ENCODE results near the gene GARRE1.
"Not testable (repeated sequence)": the region's sequence is repeated elsewhere in the genome, so short reads cannot be mapped to it uniquely, and the experiment has no call there.

GARRE1 gene, protein sequence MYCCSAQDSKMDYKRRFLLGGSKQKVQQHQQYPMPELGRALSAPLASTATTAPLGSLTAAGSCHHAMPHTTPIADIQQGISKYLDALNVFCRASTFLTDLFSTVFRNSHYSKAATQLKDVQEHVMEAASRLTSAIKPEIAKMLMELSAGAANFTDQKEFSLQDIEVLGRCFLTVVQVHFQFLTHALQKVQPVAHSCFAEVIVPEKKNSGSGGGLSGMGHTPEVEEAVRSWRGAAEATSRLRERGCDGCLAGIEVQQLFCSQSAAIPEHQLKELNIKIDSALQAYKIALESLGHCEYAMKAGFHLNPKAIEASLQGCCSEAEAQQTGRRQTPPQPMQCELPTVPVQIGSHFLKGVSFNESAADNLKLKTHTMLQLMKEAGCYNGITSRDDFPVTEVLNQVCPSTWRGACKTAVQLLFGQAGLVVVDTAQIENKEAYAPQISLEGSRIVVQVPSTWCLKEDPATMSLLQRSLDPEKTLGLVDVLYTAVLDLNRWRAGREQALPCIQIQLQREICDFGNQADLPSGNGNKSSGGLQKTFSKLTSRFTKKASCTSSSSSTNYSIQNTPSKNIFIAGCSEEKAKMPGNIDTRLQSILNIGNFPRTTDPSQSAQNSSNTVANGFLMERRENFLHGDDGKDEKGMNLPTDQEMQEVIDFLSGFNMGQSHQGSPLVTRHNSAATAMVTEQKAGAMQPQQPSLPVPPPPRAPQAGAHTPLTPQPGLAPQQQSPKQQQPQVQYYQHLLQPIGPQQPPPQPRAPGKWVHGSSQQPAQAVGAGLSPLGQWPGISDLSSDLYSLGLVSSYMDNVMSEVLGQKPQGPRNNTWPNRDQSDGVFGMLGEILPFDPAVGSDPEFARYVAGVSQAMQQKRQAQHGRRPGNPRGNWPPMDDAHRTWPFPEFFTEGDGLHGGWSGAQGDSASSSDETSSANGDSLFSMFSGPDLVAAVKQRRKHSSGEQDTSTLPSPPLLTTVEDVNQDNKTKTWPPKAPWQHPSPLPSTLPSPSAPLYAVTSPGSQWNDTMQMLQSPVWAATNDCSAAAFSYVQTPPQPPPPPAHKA (N-terminal part only)

DNA sequence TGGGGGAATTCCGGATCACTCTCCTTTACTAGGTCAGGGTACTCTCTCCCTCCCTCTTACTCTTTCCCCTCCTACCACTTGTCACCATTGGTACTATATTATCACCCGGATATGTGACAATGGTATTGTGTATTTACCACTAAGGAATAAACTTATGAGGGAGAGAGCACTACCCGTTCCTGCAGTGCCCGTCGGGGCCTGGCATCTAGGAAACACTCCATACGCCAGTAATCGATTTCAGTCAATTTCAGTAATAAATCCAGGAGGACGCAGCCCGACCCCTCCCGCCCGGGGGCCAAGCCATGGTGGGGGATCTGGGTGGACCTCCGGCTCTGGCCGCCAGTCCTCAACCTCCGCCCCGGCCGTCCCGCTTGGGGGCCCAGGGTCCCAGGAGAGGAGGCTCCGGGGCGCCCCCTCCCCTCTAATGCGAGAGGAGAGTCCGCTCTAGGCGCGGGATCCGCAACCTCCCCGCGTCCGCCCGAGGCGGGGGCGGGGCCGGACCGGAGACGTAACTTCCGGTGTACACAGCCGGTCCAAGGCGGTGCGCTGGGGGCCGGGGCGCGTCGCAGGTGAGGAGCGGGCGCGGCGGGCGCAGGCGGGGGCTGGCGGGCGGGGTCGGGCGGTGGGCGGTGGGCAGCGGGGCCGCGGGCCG is at the start of gene GARRE1:
Gene GARRE1, plus strand, starts transcription at position 509 of the 652 bp plus-strand sequence. CDS start 45,920 bp downstream, outside the sequence.
- peak; percentile 83 for DNase-seq (ENCODE audit: low spot score)

DNA sequence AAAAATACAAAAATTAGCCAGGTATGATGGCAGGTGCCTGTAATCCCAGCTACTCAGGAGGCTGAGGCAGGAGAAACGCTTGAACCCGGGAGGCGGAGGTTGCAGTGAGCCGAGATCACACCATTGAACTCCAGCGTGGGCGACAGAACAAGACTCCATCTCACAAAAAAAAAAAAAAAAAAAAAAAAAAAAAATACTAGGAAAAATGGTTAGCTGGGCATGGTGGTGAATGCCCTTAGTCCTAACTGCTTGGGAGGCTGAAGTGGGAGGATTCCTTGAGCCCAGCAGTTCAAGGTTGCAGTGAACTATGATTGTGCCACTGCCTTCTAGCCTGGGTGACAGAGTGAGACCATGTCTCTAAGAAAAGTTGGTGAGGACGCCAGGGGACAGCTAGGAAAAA is 49.0 kb upstream of the GARRE1 start:
- DNase-seq (ENCODE audit: low spot score), result not testable (repeated sequence)

DNA sequence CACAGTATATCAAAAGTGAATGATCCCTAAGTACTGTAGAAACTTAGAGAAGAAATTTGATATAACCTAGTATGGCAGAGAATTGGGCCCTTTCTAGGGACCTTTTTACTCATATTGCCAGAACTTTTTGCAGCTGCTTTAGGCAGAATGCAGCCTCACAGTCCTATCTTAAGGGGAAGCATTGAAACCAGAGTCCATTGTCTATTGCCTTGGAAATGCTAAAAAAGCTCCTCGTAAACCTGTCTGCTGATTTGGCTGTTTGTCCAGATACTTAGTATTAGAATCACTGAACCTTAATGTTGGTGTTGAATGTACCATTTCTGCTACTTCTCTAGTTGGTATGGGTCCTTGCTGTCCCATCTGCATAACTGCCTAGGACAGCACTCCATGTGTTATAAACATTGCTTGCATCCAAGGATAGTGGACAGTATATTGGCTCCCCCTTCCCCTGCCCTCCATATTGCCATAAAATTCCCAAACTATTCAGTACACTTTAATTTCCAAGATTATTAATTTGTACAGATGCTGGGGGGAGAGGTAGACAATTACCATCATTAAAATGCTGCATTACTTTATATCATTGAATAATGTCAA is 46.0 kb upstream of the GARRE1 start:
- no peak for DNase-seq (ENCODE audit: low spot score)

DNA sequence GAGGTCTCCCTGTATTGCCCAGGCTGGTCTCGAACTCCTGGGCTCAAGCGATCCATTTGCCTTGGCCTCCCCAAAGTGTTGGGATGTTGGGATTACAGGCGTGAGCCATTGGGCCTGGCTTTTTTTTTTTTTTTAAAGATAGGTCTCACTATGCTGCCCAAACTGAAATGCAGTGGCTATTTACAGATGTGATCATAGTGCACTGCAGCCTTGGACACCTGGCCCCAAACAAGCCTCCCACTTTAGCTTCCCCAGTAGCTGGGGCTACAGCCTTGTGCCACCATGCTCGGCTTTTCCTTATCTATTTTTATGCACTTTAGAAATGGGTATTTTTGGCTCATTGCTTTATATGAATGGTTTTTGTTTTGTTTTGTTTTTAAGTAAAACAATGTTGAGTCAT is 44.6 kb upstream of the GARRE1 start:
- no peak for DNase-seq (ENCODE audit: low spot score)

DNA sequence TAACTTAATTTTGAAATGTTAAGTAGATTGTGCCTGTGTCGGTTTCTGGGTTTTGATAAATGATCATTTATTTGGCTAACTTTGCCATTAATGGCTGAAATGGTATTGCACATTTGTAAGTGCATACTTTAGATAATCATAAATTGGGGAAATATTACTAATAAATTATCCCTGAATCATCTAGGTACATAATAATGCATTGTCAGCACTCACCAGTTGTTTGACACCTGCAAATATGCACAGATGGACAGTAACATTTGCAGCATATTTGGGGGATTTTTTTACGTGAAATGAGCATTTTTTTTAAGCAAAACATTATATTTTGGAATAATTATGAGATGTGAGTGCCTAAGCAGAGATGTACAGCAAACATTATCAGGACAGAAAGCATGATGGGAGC is 41.1 kb upstream of the GARRE1 start:
- no peak for DNase-seq (ENCODE audit: low spot score)

DNA sequence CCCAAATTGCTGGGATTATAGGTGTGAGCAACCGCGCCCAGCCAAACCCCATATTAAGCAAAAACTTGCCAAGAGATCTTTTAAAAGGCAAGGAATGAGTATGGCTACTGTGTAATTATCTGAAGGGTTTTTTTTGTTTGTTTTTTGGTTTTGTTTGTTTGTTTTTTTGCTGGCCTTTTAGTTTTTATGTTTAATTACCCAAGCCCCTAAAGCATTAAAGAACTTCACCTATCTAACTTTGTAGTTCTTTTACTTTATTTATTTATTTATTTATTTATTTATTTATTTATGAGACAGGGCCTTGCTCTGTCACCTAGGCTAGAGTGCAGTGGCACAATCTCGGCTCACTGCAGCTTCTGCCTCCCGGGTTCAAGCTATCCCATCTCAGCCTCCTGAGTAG is 40.3 kb upstream of the GARRE1 start:
- no peak for DNase-seq (ENCODE audit: low spot score)

DNA sequence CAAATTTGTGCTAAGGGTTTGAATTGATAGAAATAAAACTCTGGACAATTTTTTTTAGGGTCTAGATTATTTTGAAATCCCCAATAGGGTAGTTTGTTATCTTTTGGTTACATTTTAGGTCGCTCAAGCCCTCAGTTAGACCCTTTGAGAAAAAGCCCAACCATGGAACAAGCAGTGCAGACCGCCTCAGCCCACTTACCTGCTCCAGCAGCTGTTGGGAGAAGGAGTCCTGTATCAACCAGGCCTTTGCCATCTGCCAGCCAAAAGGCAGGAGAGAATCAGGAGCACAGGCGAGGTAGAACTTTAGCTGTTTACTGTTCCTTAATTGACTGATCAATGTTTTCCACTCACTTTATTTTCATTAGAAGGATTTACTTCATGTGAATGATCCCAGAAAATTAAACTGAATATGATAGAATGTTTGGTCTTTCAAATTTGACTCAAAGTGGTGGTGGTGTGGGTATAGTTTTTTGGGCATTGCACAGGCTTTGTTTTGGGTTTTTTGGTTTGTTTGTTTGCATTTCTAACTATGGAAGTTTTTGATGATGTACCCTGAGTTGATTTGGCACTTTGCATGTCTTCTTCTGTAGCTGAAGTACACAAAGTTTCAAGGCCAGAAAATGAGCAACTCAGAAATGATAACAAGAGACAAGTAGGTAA is 39.2 kb upstream of the GARRE1 start:
- no peak for DNase-seq (ENCODE audit: low spot score)

DNA sequence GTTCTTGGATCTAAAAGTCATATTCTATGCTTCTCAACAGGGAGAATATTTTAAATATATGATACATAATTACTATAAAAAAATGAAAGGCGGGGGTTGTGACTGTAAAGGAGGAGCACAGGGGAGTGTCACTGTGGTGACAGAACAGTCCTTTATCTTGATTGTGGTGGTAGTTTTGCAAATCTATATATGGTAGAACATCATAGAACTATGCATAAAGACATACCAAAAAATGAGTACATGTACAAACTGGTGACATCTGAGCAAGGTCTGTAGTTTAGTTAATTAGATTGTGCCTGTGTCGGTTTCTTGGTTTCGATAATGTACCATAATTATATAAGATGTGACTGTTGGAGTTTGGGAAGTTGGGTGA is 38.7 kb upstream of the GARRE1 start:
- DNase-seq (ENCODE audit: low spot score), result no peak

DNA sequence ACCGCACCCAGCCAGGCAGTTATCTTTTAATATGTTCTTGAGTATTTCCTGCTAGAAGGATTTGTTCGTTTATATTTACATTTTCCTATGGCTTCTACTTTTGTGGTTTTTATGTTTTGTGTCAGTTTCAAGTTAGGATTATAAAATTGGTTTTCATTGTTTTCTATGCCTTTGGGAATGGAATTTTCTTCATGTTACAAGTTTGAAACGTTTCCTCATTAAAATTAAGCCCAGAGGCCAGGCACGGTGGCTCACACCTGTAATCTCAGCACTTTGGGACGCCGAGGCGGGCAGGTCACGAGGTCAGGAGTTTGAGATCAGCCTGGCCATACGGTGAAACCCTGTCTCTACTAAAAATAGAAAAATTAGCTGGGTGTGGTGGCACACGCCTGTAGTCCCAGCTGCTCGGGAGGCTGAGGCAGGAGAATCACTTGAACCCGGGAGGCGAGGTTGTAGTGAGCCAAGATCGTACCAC is 37.6 kb upstream of the GARRE1 start:
- not testable (repeated sequence) for DNase-seq (ENCODE audit: low spot score)

DNA sequence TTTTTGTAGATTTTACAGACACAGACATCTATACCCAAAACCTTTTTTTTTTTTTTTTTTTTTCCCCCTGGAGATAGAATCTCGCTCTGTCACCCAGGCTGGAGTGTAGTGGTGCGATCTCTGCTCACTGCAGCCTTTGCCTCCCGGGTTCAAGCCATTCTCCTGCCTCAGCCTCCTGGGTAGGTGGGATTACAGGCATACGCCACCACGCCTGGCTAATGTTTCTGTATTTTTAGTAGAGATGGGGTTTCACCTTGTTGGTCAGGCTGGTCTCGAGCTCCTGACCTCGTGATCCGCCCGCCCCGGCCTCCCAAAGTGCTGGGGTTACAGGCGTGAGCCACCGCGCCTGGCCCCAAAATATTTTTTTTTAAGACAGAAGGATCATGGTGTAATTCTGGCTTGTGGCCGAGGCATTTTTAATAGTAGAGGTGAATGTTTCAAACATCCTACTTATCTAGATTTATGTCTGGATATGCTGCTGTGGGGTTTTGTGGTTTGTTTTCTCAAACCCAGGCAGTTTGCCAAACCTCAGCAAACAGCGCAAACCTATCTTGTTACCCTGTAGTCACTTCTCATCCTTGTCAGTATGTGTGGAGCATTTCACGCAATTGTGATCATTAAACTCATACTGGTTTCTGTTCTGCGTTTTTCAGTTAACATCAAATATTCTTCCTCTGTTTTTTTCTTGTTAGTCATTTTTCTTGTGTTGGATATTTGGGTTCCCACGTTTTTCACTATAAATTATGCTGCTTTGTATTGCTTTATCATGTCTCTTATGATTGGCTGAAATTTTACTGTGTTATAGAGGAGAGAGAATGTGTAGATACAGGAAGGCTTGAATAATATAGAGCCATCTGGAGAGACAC is 36.2 kb upstream of the GARRE1 start:
- peak; percentile 90 for DNase-seq (ENCODE audit: low spot score)

DNA sequence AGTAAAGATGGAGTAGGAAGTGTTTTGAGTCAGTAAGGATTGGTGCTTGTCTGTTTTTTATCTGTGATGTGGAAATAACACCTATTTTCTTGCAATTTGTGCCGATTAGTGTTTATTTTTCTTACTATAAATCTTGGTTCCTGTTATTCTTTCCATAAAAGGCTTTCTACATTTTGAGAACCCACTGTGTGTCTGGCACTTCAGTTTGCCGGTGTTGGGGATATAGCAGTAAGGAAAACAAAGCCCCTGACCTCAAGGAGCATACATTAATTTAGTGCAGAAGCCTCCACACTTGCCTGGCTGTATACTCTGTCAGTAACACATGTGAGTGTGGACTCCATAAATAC is 35.6 kb upstream of the GARRE1 start:
- DNase-seq (ENCODE audit: low spot score), result no peak

DNA sequence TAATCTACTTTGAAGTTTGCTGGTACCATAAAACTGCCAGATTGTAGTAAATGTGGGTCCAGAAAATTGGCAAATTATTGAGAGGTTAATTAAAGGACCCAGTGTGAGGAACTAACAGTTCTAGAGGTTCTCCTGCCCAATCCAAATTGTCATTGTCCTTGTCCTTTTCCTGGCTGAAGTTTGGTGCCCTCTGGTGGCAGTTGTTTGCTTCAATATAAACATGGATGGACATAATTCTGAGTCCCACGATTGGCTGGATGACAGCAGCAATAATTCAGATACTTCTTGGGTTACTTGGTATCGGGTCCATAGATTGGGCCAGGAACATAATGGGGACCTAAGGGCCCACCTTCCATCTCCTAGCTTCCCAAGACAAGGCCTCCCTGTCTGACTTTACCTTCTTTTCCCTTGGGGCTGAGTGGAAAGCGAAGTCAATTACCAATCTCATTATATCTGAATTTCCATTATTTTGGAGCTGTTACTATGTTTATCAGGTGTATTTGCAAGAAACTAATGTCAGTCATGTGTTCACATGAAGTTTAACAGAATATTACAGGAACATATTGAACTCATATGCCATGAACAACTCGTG is 33.8 kb upstream of the GARRE1 start:
- DNase-seq (ENCODE audit: low spot score), result peak; percentile 84

DNA sequence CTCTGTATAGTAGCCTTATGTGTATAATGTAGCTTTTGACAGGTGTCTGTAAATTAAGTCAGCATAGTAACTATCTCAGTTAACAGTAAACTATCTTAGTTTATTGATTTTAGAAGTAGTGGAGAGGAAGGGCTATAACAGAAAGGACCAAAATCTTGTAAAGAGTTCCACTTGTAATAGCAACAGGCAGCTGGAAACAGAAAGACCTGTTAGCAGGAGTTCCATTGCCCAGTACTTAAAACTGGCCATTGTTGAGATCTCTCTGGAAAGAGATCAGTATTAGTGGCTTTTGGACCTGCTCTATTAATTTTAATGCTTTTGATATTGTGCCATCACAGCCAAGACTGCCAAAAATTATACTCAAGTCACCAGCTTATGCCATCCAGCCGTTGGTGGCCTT is 32.0 kb upstream of the GARRE1 start:
- DNase-seq (ENCODE audit: low spot score), result no peak

DNA sequence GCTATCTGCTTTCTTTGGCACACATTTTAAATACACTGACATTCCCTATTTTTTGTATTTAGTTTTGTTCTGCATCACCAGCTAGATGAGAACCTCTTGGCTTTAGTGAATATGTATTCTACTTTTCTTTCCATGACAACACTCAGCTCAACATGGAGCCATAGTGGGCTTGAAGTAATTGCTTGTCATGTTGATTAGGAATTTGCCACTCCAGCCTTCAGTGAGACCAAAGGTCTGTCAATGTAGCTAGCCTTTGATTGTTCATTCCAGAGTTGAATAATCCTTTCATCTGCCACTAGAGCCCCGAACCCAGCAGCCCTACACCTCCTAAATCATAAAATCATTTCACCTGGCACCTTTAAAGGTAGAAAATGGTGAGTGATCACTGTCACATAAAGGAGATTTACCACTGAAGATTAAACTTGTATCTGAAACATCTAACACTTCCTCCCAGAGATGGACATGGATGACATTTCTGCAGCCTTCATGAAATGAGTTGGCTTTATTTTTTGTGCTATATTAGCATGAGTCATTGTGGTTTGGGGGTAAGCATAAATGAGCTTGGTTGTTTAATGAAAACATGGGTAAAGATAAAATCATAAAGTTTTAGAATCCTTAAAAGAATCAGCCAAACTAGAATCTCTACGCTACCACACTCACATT is 29.2 kb upstream of the GARRE1 start:
- DNase-seq (ENCODE audit: low spot score), result no peak

DNA sequence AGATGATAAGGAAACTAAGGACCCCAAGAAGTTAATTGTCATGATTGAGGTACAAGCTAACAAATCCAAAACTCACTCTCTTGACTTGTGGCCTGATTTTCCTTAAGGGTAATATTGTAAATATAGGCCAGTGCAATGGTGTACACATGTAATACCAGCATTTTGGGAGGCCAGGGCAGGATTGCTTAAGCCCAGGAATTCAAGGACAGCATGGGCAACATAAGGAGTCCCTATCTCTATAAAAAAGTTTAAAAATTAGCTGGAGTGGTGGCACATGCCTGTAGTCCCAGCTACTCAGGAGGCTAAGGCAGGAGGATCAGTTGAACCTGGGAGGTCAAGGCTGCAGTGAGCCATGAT is 28.7 kb upstream of the GARRE1 start:
- DNase-seq (ENCODE audit: low spot score), result no peak

DNA sequence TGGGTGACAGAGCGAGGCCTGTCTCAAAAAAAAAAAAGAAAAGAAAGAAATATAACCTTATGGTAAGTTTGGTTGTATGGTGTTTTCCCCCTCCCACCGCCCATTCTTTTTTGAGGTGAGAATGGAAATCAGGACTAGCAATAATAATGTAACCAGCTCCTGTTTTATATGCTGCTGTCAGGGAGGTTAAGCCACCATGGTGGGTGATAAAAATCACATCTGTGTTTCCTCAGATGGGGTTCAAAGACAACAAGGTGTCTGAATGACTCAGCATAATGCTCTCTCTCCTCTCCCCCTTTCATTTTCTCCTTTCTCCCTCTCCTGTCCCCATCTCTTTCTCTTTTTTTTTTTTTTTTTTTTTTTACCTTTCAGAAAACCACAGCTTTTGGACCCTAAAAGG is 28.3 kb upstream of the GARRE1 start:
- DNase-seq (ENCODE audit: low spot score), result no peak

DNA sequence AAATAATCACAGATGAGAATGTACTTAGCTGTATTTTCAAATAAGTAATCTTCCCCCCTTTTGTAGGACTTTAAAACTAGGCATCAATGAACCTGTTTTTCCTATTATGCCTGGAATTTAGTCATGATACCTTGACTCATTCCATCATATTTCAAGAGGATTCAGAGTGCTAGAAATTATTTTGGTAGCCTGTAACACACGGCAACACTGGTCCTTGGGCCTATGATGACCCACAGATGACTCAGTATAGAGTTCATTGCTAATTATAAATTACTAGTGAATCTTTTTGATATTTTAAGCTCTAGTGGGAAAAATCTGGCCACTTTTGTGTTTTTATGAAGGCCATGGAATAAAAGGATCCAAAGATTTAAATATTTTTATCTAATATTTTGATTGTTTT is 26.0 kb upstream of the GARRE1 start:
- DNase-seq (ENCODE audit: low spot score), result no peak

DNA sequence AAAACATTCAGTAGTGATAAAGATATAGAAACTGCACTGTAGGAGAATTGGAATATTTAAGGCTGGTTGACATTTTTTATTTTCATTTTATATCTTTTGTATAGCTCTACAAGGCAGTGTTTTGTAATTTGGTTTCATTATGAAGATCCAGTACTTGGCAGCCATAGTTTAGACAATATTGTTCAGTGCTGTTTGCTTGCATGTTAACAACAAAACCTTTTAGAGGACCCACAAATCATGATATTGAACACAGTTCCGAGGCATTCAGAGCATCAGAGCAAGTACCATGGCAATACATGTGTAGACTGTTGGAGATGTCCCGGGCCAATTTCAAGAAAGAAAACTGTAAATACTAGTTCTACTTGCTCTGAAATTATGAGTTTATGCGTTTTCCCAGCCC is 25.6 kb upstream of the GARRE1 start:
- no peak for DNase-seq (ENCODE audit: low spot score)

DNA sequence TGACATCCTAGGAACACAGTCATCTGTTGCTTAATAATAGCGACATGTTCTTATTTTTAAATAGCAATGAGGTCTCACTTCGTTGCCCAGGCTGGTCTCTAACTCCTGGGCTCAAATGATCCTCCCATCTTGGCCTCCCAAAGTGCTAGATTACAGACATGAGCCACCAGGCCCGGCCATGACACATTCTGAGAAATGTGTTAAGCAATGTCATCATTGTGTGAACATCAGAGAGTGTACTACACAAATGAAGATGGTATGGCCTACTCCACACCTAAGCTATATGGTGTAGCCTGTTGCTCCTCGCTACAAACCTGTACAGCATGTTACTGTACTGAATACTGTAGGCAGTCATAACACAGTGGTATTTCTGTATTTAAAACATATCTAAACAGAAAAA is 24.6 kb upstream of the GARRE1 start:
- no peak for DNase-seq (ENCODE audit: low spot score)

DNA sequence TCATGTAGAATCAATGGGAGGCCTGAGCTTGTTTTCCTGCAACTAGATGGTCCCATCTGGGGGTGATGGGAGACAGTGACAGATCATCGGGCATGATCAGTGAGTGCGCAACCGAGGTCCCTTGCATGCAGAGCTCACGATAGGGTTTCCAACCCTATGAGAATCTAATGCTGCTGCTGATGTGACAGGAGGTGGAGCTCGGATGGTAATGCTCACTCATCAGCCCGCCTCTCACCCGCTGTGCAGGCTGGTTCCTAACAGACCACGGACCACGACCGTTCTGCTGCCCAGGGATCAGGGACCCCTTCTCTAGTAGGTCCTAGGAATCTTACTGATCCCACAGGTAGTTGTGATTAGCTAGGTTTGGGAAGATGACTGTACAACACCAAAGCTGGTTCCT is 23.5 kb upstream of the GARRE1 start:
- no peak for DNase-seq (ENCODE audit: low spot score)

All from NAMALWA (cell line).